ENCODE results near the gene SLC35E2B.
"Not testable (repeated sequence)": the region's sequence is repeated elsewhere in the genome, so short reads cannot be mapped to it uniquely, and the experiment has no call there.

The SLC35E2B gene

GRCh38 chr1:1692714-1693647 is at the start of gene SLC35E2B:
TSS of gene SLC35E2B (minus strand) at chr1:1692795. CDS start at chr1:1676699, 16,096 bp downstream.
- DNase-seq (ENCODE audit: low read depth): peak; percentile 82

GRCh38 chr1:1741013-1741412 is 48.4 kb upstream of the SLC35E2B start:
- DNase-seq (ENCODE audit: low read depth): not testable (repeated sequence)

GRCh38 chr1:1738799-1739337 is 46.3 kb upstream of the SLC35E2B start:
- DNase-seq (ENCODE audit: low read depth): not testable (repeated sequence)

- not testable (repeated sequence) for DNase-seq (ENCODE audit: low read depth)
Measured at GRCh38 chr1:1737675-1738590, 45.3 kb upstream of the SLC35E2B start.

GRCh38 chr1:1732381-1732780 is 39.8 kb upstream of the SLC35E2B start:
- DNase-seq (ENCODE audit: low read depth): no peak

- no peak for DNase-seq (ENCODE audit: low read depth)
Measured at GRCh38 chr1:1730870-1731269, 38.3 kb upstream of the SLC35E2B start.

- DNase-seq (ENCODE audit: low read depth): not testable (repeated sequence)
Measured at GRCh38 chr1:1730230-1730629, 37.6 kb upstream of the SLC35E2B start.

GRCh38 chr1:1729116-1729816 is 36.7 kb upstream of the SLC35E2B start:
- not testable (repeated sequence) for DNase-seq (ENCODE audit: low read depth)

- DNase-seq (ENCODE audit: low read depth): not testable (repeated sequence)
Measured at GRCh38 chr1:1728308-1729005, 35.9 kb upstream of the SLC35E2B start.

- DNase-seq (ENCODE audit: low read depth): not testable (repeated sequence)
Measured at GRCh38 chr1:1727131-1727651, 34.6 kb upstream of the SLC35E2B start.

GRCh38 chr1:1726088-1726487 is 33.5 kb upstream of the SLC35E2B start:
- not testable (repeated sequence) for DNase-seq (ENCODE audit: low read depth)

GRCh38 chr1:1724035-1724864 is 31.7 kb upstream of the SLC35E2B start, which contains the start of gene CDK11A:
TSS of gene CDK11A (minus strand) at chr1:1724357. CDS start at chr1:1722818, 1,539 bp downstream.
- DNase-seq (ENCODE audit: low read depth): peak; percentile 97

- no peak for DNase-seq (ENCODE audit: low read depth)
Measured at GRCh38 chr1:1721201-1721600, 28.6 kb upstream of the SLC35E2B start.

GRCh38 chr1:1715109-1715883 is 22.7 kb upstream of the SLC35E2B start:
- DNase-seq (ENCODE audit: low read depth): not testable (repeated sequence)

- DNase-seq (ENCODE audit: low read depth): not testable (repeated sequence)
Measured at GRCh38 chr1:1707897-1708296, 15.3 kb upstream of the SLC35E2B start.

GRCh38 chr1:1707241-1707640 is 14.6 kb upstream of the SLC35E2B start:
- not testable (repeated sequence) for DNase-seq (ENCODE audit: low read depth)

GRCh38 chr1:1705623-1706022 is 13.0 kb upstream of the SLC35E2B start:
- not testable (repeated sequence) for DNase-seq (ENCODE audit: low read depth)

GRCh38 chr1:1704284-1704957 is 11.8 kb upstream of the SLC35E2B start:
- not testable (repeated sequence) for DNase-seq (ENCODE audit: low read depth)
